IMR-90 (cell line): ENCODE measurements around the gene SH2D1B. TPM values are rescaled to one million over a fixed set of nuclear protein-coding genes. Genes with fewer than 3 reads are reported as not detected.

ENCODE experiments used
- ATAC-seq: fragments of 200-7000 bp; cut with Tn5 transposase; 2 replicates; pipeline ENCODE4 v1.9.1; 2020; ENCODE audit warnings: low read depth, mild to moderate bottlenecking, moderate library complexity
- BruUV-seq: library from RNA; stranded (reverse); fragments of 400-500 nt; replicated peaks from 2 replicates; lab custom pipeline; 2021; lab: Mats Ljungman, UMichigan
- CTCF ChIA-PET: fragments of 300-600 bp; formaldehyde crosslinking; extraction: SDS; loops from one replicate; lab custom pipeline; 2021; ENCODE audit warnings: antibody characterized with exemption; lab: Yijun Ruan, JAX
- POLR2A ChIA-PET: fragments of 300-600 bp; sonication (Branson Sonifier 250); formaldehyde crosslinking; loops from one replicate; lab custom pipeline; 2022; ENCODE audit warnings: antibody characterized with exemption; ENCODE audit not compliant: unreplicated experiment; lab: Charles Lee
- DNase-seq: peaks from one replicate; pipeline ENCODE4 v3.0.0; 2013
- H2AFZ ChIP-seq: replicated peaks from 2 replicates; pipeline ENCODE3; 2013; ENCODE audit warnings: low read length, mild to moderate bottlenecking; ENCODE audit not compliant: poor library complexity
- H2AK5ac ChIP-seq: 2 replicates; pipeline ENCODE4 v1.6.1; 2013; ENCODE audit warnings: low read depth, low read length, inconsistent platforms
- H2AK9ac ChIP-seq: replicated peaks from 2 replicates; pipeline ENCODE3; 2013; ENCODE audit warnings: mild to moderate bottlenecking, low read depth, low read length, moderate library complexity; ENCODE audit not compliant: poor library complexity
- H2BK120ac ChIP-seq: 2 replicates; pipeline ENCODE4 v1.6.1; 2013; ENCODE audit warnings: low read depth, low read length, inconsistent platforms
- H2BK15ac ChIP-seq: 3 replicates; pipeline ENCODE4 v1.6.1; 2013; ENCODE audit warnings: low read depth, low read length, inconsistent platforms
- H2BK20ac ChIP-seq: 2 replicates; pipeline ENCODE4 v1.6.1; 2013; ENCODE audit warnings: low read depth, mild to moderate bottlenecking, inconsistent platforms, low read length, moderate library complexity
- H2BK5ac ChIP-seq: 2 replicates; pipeline ENCODE4 v1.6.1; 2013; ENCODE audit warnings: mild to moderate bottlenecking, low read depth, low read length, inconsistent platforms; ENCODE audit not compliant: poor library complexity, severe bottlenecking
- H3K14ac ChIP-seq: replicated peaks from 2 replicates; pipeline ENCODE4 v1.6.1; 2013; ENCODE audit warnings: low read depth, low read length, inconsistent platforms
- H3K18ac ChIP-seq: 2 replicates; pipeline ENCODE4 v1.6.1; 2013; ENCODE audit warnings: low read depth, low read length, control low read depth
- H3K23ac ChIP-seq: 2 replicates; pipeline ENCODE4 v1.6.1; 2013; ENCODE audit warnings: low read depth, low read length, inconsistent platforms
- H3K27ac ChIP-seq: 2 replicates; pipeline ENCODE4 v1.5.1; 2013; ENCODE audit warnings: mild to moderate bottlenecking, control low read depth, low read length; ENCODE audit not compliant: insufficient read depth
- H3K27me3 ChIP-seq: 2 replicates; pipeline ENCODE4 v1.6.1; 2013; ENCODE audit warnings: low read length; ENCODE audit not compliant: control insufficient read depth, insufficient read depth
- H3K36me3 ChIP-seq: 2 replicates; pipeline ENCODE4 v1.6.1; 2013; ENCODE audit warnings: low read length, mixed read lengths; ENCODE audit not compliant: control insufficient read depth, insufficient read depth
- H3K4ac ChIP-seq: 2 replicates; pipeline ENCODE4 v1.6.1; 2013; ENCODE audit warnings: low read depth, low read length, inconsistent platforms
- H3K4me1 ChIP-seq: 2 replicates; pipeline ENCODE4 v1.6.1; 2013; ENCODE audit warnings: low read length, mixed read lengths; ENCODE audit not compliant: control insufficient read depth, insufficient read depth
- H3K4me2 ChIP-seq: 2 replicates; pipeline ENCODE4 v1.6.1; 2013; ENCODE audit warnings: low read depth, mild to moderate bottlenecking, control low read depth, low read length, moderate library complexity
- H3K4me3 ChIP-seq: 2 replicates; pipeline ENCODE4 v1.5.1; 2013; ENCODE audit warnings: low read depth, mild to moderate bottlenecking, control low read depth, low read length, moderate library complexity; ENCODE audit not compliant: insufficient read depth
- H3K56ac ChIP-seq: 2 replicates; pipeline ENCODE4 v1.6.1; 2013; ENCODE audit warnings: low read length, inconsistent platforms; ENCODE audit not compliant: insufficient read depth; ENCODE audit errors: extremely low read depth
- H3K79me1 ChIP-seq, 2 experiments: 2 replicates each; pipeline ENCODE4 v1.6.1; 2013; ENCODE audit warnings: low read length in 2 of 2, inconsistent platforms in 1 of 2, low read depth in 1 of 2
- H3K9ac ChIP-seq: 2 replicates; pipeline ENCODE4 v1.6.1; 2013; ENCODE audit warnings: low read depth, low read length, control low read depth
- H3K9me1 ChIP-seq: 2 replicates; pipeline ENCODE4 v1.6.1; 2013; ENCODE audit warnings: low read length, inconsistent platforms; ENCODE audit not compliant: insufficient read depth
- H3K9me3 ChIP-seq: 2 replicates; pipeline ENCODE4 v1.6.1; 2013; ENCODE audit warnings: low read length; ENCODE audit not compliant: control insufficient read depth, insufficient read depth
- H4K20me1 ChIP-seq: 2 replicates; pipeline ENCODE4 v1.6.1; 2013; ENCODE audit warnings: low read length, inconsistent platforms; ENCODE audit not compliant: insufficient read depth
- H4K5ac ChIP-seq: 2 replicates; pipeline ENCODE4 v1.6.1; 2013; ENCODE audit warnings: mild to moderate bottlenecking, low read depth, low read length, control low read depth
- H4K8ac ChIP-seq, 2 experiments: 2 replicates each; pipeline ENCODE4 v1.6.1; 2013; ENCODE audit warnings: low read depth in 2 of 2, low read length in 2 of 2, control low read depth in 1 of 2, inconsistent platforms in 1 of 2
- H4K91ac ChIP-seq: 2 replicates; pipeline ENCODE4 v1.6.1; 2013; ENCODE audit warnings: low read depth, low read length, inconsistent platforms; ENCODE audit not compliant: insufficient read depth
- BHLHE40 ChIP-seq: fragments of 150-350 bp; IDR thresholded peaks from 2 replicates; pipeline ENCODE4 v1.6.1; 2016; ENCODE audit warnings: mild to moderate bottlenecking, low read depth, low read length
- FOS ChIP-seq: fragments of 150-350 bp; IDR thresholded peaks from 2 replicates; pipeline ENCODE4 v1.6.1; 2016; ENCODE audit warnings: low read depth, low read length
- NFE2L2 ChIP-seq: fragments of 150-350 bp; IDR thresholded peaks from 2 replicates; pipeline ENCODE4 v1.6.1; 2016; ENCODE audit warnings: low read depth, mild to moderate bottlenecking, low read length
- WGBS, 2 experiments: methylation state at CpG; one replicate each; pipeline versions ENCODE4 v1.1.5 to v1.1.7; 2013; ENCODE audit warnings: missing lambda C conversion rate in 2 of 2; ENCODE audit not compliant: insufficient read length in 1 of 2; ENCODE audit errors: extremely low coverage in 2 of 2; 5-methylcytosine and 5-hydroxymethylcytosine counted together
- dilution Hi-C: fragments of 300-500 bp; cut with HindIII; formaldehyde crosslinking; loops from one replicate; pipeline ENCODE4 v1.14.3; 2018; ENCODE audit warnings: low sequenced_read_pairs; ENCODE audit not compliant: unreplicated experiment
- in situ Hi-C: fragments of 300-500 bp; cut with MboI; formaldehyde crosslinking; loops from 3 replicates; pipeline ENCODE4 v1.14.3; 2019; ENCODE audit warnings: low sequenced_read_pairs, inconsistent platforms, mixed read lengths
- intact Hi-C: fragments of 100-400 bp; cut with micrococcal nuclease; formaldehyde crosslinking; loops from 2 replicates; pipeline ENCODE4 v1.10.0; 2022
- polyA plus RNA-seq, 3 experiments: library from polyadenylated mRNA; depleted of rRNA; stranded (reverse); fragments of >200 nt; gene quantifications; 2 replicates each; pipeline ENCODE4 v1.2.3, GENCODE V29; 2012; ENCODE audit warnings: low replicate concordance in 1 of 3
- total RNA-seq: library from RNA; depleted of rRNA; stranded (reverse); fragments of >200 nt; gene quantifications from 2 replicates; pipeline ENCODE4 v1.2.3, GENCODE V29; 2012

Gene SH2D1B
- total and polyA plus RNA-seq, 2 of the 4 experiments (the other 2 are of a cell fraction): 0.03 to 0.18 TPM

GRCh38 chr1:162359523-162360236 is 52.3 kb downstream of the SH2D1B start:
- intact Hi-C loops: no loop called here
- H3K4me3 ChIP-seq: no peak overlapping the region
- H2BK20ac ChIP-seq: no peak overlapping the region
- H4K5ac ChIP-seq: no peak overlapping the region
- H2AK9ac ChIP-seq: no peak overlapping the region
- in situ Hi-C loops: no loop called here
- H2AFZ ChIP-seq: no peak overlapping the region
- no peak overlapping the region for H3K4me2 ChIP-seq
- H2AK5ac ChIP-seq: no peak overlapping the region
- DNase-seq (no peak), ATAC-seq (no peak)
- H3K9me1 ChIP-seq: no peaks in the 10 kb centered on the region; the same call in 1 of the 2 replicates
- H3K36me3 ChIP-seq: no peaks in the 10 kb centered on the region
- H3K18ac ChIP-seq: no peak overlapping the region
- H3K27ac ChIP-seq: no peak overlapping the region
- no peaks in the 10 kb centered on the region for H3K4me1 ChIP-seq
- WGBS, 2 experiments: 0% methylated on average over 1 of the region's 10 CpGs; no CpG with 5 or more reads in 1 of the 2 experiments
- no peak overlapping the region for H3K4ac ChIP-seq
- POLR2A ChIA-PET: no interaction called here
- no peak overlapping the region for H2BK5ac ChIP-seq
- no peaks in the 10 kb centered on the region for H3K9me3 ChIP-seq
- dilution Hi-C loops: no loop called here
- H3K23ac ChIP-seq: no peak overlapping the region
- no peaks in the 10 kb centered on the region for H4K20me1 ChIP-seq
- H2BK120ac ChIP-seq: no peak overlapping the region
- H3K79me1 ChIP-seq: no peaks in the 10 kb centered on the region
- H2BK15ac ChIP-seq: no peak overlapping the region
- peaks cover 5% of the 10 kb centered on the region for H3K27me3 ChIP-seq
- CTCF ChIA-PET: no interaction called here
- no peak overlapping the region for H3K9ac ChIP-seq
- H4K91ac ChIP-seq: no peak overlapping the region
- H4K8ac ChIP-seq: no peak overlapping the region
- TF ChIP-seq NFE2L2 (no peak), BHLHE40 (no peak), FOS (no peak)
- H3K56ac ChIP-seq: no peak overlapping the region
- H3K14ac ChIP-seq: no peak overlapping the region
- no TSS peak for BruUV-seq
